ENCODE data around the gene ADAT3. TPM values are rescaled to one million over a fixed set of nuclear protein-coding genes. Genes with fewer than 3 reads are reported as not detected.

ADAT3 gene
- total RNA-seq, 1 donor from 2014 or later: 2.4 TPM

DNA sequence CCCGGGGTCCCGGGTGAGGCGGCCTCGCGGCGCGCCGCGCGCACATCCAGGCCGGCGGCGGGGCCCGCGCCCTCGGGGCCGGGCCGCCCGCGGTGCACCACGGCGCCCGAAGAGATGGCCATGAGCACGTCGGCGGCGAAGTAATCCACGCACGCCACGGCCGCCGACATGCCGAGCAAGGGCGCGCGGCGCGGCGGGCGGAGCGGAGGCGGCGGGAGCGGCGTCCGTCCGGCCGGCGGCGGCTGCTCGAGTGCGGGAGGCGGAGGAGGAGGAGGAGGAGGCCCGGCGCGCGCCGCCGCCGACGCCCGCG is 41.9 kb upstream of the ADAT3 start, which contains the start of gene KLF16:
KLF16 (minus strand) TSS at position 252 of the 310 bp plus-strand sequence; CDS start at position 170, 82 bp downstream.
- TF ChIP-seq EZH2phosphoT487 (IDR thresholded peaks at IDR 0.05) (no peak), EZH2 (IDR thresholded peaks at IDR 0.05) (no peak)
- TF ChIP-seq, protein P1, sequence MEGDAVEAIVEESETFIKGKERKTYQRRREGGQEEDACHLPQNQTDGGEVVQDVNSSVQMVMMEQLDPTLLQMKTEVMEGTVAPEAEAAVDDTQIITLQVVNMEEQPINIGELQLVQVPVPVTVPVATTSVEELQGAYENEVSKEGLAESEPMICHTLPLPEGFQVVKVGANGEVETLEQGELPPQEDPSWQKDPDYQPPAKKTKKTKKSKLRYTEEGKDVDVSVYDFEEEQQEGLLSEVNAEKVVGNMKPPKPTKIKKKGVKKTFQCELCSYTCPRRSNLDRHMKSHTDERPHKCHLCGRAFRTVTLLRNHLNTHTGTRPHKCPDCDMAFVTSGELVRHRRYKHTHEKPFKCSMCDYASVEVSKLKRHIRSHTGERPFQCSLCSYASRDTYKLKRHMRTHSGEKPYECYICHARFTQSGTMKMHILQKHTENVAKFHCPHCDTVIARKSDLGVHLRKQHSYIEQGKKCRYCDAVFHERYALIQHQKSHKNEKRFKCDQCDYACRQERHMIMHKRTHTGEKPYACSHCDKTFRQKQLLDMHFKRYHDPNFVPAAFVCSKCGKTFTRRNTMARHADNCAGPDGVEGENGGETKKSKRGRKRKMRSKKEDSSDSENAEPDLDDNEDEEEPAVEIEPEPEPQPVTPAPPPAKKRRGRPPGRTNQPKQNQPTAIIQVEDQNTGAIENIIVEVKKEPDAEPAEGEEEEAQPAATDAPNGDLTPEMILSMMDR (IDR thresholded peaks at IDR 0.05): no peak
- Histone ChIP-seq H3K4me2 (peak within 1 kb of the TSS; percentile 83), H3K27ac (peak within 1 kb of the TSS; percentile 8), H3K4me3 (peak within 1 kb of the TSS; percentile 69), H3F3A (ENCODE audit: low read depth) (peaks cover 37% of the 10 kb centered on the region), H3K9me3 (ENCODE audit: low read depth) (no peaks in the 10 kb centered on the region), H3K4me1 (peaks cover 35% of the 10 kb centered on the region), H4K20me1 (ENCODE audit: low read depth) (peaks cover 43% of the 10 kb centered on the region), H3K79me2 (ENCODE audit: low read depth) (peaks cover 39% of the 10 kb centered on the region), H3K36me3 (no peaks in the 10 kb centered on the region), H2AFZ (replicated peaks) (no peak within 1 kb of the TSS), H3K27me3 (peaks cover 37% of the 10 kb centered on the region), H3K9ac (no peak within 1 kb of the TSS)
- Mint-ChIP-seq H3K27me3 (ENCODE audit: insufficient read depth, low read depth) (peaks cover 12% of the 10 kb centered on the region), H3K9me3 (no peaks in the 10 kb centered on the region), H3K36me3 (no peaks in the 10 kb centered on the region), H3K27ac (no peak within 1 kb of the TSS), H3K4me1 (peaks cover 26% of the 10 kb centered on the region), H3K4me3 (peak within 1 kb of the TSS; percentile 90)
- no peak for DNase-seq (ENCODE audit: low spot score)

- Histone ChIP-seq H3K9ac (no peak overlapping the region), H3K27ac (peak overlapping the region; percentile 8), H3K4me3 (peak overlapping the region; percentile 69), H3K4me1 (peaks cover 31% of the 10 kb centered on the region), H2AFZ (replicated peaks) (no peak overlapping the region), H3K79me2 (ENCODE audit: low read depth) (peaks cover 33% of the 10 kb centered on the region), H3K9me3 (ENCODE audit: low read depth) (no peaks in the 10 kb centered on the region), H3K4me2 (peak overlapping the region; percentile 83), H3K36me3 (no peaks in the 10 kb centered on the region), H3K27me3 (peaks cover 37% of the 10 kb centered on the region), H3F3A (ENCODE audit: low read depth) (peaks cover 40% of the 10 kb centered on the region), H4K20me1 (ENCODE audit: low read depth) (peaks cover 37% of the 10 kb centered on the region)
- Mint-ChIP-seq H3K4me3 (peak overlapping the region; percentile 82), H3K27ac (no peak overlapping the region), H3K9me3 (no peaks in the 10 kb centered on the region), H3K4me1 (peaks cover 21% of the 10 kb centered on the region), H3K27me3 (ENCODE audit: insufficient read depth, low read depth) (peaks cover 12% of the 10 kb centered on the region), H3K36me3 (no peaks in the 10 kb centered on the region)
- DNase-seq (ENCODE audit: low spot score): peak; percentile 98
- no peak for TF ChIP-seq EZH2phosphoT487 (IDR thresholded peaks at IDR 0.05)
- TF ChIP-seq, protein P1 (IDR thresholded peaks at IDR 0.05): no peak
- no peak for TF ChIP-seq EZH2 (IDR thresholded peaks at IDR 0.05)
Measured at GRCh38 chr19:1863638-1864479, 41.3 kb upstream of the ADAT3 start.

DNA sequence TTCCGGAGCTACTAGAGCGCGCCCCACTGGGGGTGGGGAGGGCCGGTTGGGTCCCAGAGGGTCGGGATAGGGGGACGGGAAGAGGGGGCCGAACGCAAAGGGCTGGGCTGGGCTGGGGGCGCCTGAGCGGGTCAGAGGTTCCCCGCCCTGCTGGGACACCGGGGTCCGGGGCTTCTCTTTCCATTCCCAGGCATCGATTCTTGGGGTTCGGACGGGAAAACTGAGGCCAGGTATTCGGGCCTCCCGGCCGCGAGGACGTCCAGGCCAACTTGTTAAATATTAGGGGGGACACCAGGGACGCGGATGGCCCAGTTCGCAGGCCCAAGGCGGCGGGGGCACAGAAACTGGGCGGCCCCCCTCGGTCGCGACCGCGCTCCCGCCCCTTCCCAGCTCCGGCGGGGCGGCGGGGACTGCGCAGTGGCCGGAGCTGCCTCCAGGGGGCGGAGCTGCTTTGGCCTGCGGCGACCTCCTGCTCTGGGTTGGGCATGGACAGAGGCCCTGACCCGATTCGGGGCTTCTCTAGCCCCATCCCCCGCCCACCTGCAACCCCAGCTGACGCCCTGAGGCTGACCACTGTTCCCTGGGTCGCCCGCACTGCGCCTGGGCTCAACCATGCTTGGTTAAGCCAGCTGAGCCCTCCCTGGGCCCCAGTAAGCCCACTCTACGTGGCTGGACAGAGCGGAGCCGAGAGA is 40.6 kb upstream of the ADAT3 start:
- peaks cover 17% of the 10 kb centered on the region for H3K4me1 Mint-ChIP-seq
- H3K27ac ChIP-seq: peak overlapping the region; percentile 8
- H3K27ac Mint-ChIP-seq: no peak overlapping the region
- peak overlapping the region; percentile 69 for H2AFZ ChIP-seq (replicated peaks)
- peak overlapping the region; percentile 38 for H3K9ac ChIP-seq
- H3K4me1 ChIP-seq: peaks cover 23% of the 10 kb centered on the region
- H3K36me3 ChIP-seq: no peaks in the 10 kb centered on the region
- H3K27me3 Mint-ChIP-seq (ENCODE audit: insufficient read depth, low read depth): peaks cover 12% of the 10 kb centered on the region
- H3K79me2 ChIP-seq (ENCODE audit: low read depth): peaks cover 26% of the 10 kb centered on the region
- H3K36me3 Mint-ChIP-seq: no peaks in the 10 kb centered on the region
- peaks cover 30% of the 10 kb centered on the region for H4K20me1 ChIP-seq (ENCODE audit: low read depth)
- H3K4me3 ChIP-seq: peak overlapping the region; percentile 69
- DNase-seq (ENCODE audit: low spot score): peak; percentile 91
- no peaks in the 10 kb centered on the region for H3K9me3 ChIP-seq (ENCODE audit: low read depth)
- H3K4me3 Mint-ChIP-seq: peak overlapping the region; percentile 82
- H3F3A ChIP-seq (ENCODE audit: low read depth): peaks cover 46% of the 10 kb centered on the region
- TF ChIP-seq EZH2phosphoT487 (IDR thresholded peaks at IDR 0.05) (no peak), EZH2 (IDR thresholded peaks at IDR 0.05) (no peak)
- TF ChIP-seq, protein P1 (IDR thresholded peaks at IDR 0.05): peak; percentile 74
- H3K27me3 ChIP-seq: peaks cover 33% of the 10 kb centered on the region
- H3K4me2 ChIP-seq: peak overlapping the region; percentile 83
- no peaks in the 10 kb centered on the region for H3K9me3 Mint-ChIP-seq
